ENCODE data around the gene CLTB. TPM values are rescaled to one million over a fixed set of nuclear protein-coding genes. Genes with fewer than 3 reads are reported as not detected.

Gene CLTB
- total and polyA plus RNA-seq, 2 of the 13 experiments (the other 11 are each of a cell fraction or from before 2014, with no cell fraction given) = 23.3 to 33.8 TPM

- Histone ChIP-seq H3K4me3 (replicated peaks in 1 of 3; ENCODE audit: insufficient read depth in 1 of 3, low read depth in 2 of 3, low read length in 3 of 3) (peak overlapping the region; percentile 67 to 92 (median 71)), H3K36me3 (replicated peaks in 1 of 2; ENCODE audit: control insufficient read depth in 1 of 2, insufficient read depth in 2 of 2, low read length in 2 of 2) (peaks cover 3 to 25% of the 10 kb centered on the region in 2 experiments), H3K4me1 (ENCODE audit: insufficient read depth, low read length) (peaks cover 31% of the 10 kb centered on the region), H3K79me2 (ENCODE audit: insufficient read depth, low read length) (peaks cover 42% of the 10 kb centered on the region), H3K4me2 (ENCODE audit: low read depth, low read length) (peak overlapping the region; percentile 75), H3K9me3 (ENCODE audit: low read length) (no peaks in the 10 kb centered on the region), H4K20me1 (ENCODE audit: insufficient read depth, low read length) (peaks cover 11% of the 10 kb centered on the region; the same call in 1 of the 2 replicates), H3K27ac (ENCODE audit: extremely low read length, insufficient read depth, low read length) (peak overlapping the region; percentile 99), H2AFZ (ENCODE audit: low read length) (no peak overlapping the region), H3K27me3 (ENCODE audit: control insufficient read depth in 1 of 2, insufficient read depth in 2 of 2, low read length in 2 of 2) (no peaks in the 10 kb centered on the region; a peak in 1 of 5 replicates), H3K9ac (ENCODE audit: insufficient read depth, low read depth, low read length) (peak overlapping the region; percentile 84)
- no peak for FAIRE-seq
- intact Hi-C loops (cut with micrococcal nuclease; ENCODE audit: unreplicated experiment) = no loop called here
- ChIA-PET POLR2A (interaction anchor here (0.7 to 2.3 kb wide), 8 partner anchors 11 to 631 kb away, joined by 3 to 31 read pairs (median 4); partner anchors contain the start of genes CDHR2, KIAA1191 and RNF44), CTCF (ENCODE audit: low intra/inter-chr PET ratio, low total read pairs) (no interaction called here)
- TSS peak; percentile 97 for BruUV-seq (replicated peaks)
- WGBS (ENCODE audit: low lambda C conversion rate) = 54% methylated on average over 21 of the region's 41 CpGs
- no peak for DNase-seq (ENCODE audit: low spot score)
- ATAC-seq = peak; percentile 68
- in situ Hi-C loops (cut with HindIII; ENCODE audit: extremely low pct_ligation_motif_present, low pct_unique_long_range_greater_than_20kb) = no loop called here
- TF ChIP-seq ZNF207 (IDR thresholded peaks at IDR 0.05; ENCODE audit: borderline replicate concordance) (no peak), KAT8 (CRISPR knock-in tag; IDR thresholded peaks at IDR 0.05) (peak; percentile 70; the same call in 1 of the 2 replicates), NRL (CRISPR knock-in tag; IDR thresholded peaks at IDR 0.05; ENCODE audit: borderline replicate concordance) (no peak), IRF1 (CRISPR knock-in tag; IDR thresholded peaks at IDR 0.05; ENCODE audit: low read depth) (no peak), NFYB (CRISPR knock-in tag; IDR thresholded peaks at IDR 0.05) (peak; percentile 69; the same call in 1 of the 2 replicates), ZNF670 (CRISPR knock-in tag; IDR thresholded peaks at IDR 0.05; ENCODE audit: borderline replicate concordance) (no peak; the same call in 1 of the 2 replicates), POLR2A (IDR thresholded peaks at IDR 0.05; ENCODE audit: insufficient read depth in 1 of 2, low read depth in 2 of 2, low read length in 2 of 2) (peak; percentile 80 to 86), ZSCAN9 (CRISPR knock-in tag; IDR thresholded peaks at IDR 0.05; ENCODE audit: borderline replicate concordance) (peak; percentile 12; the same call in 1 of the 2 replicates), ZFP91 (CRISPR knock-in tag; IDR thresholded peaks at IDR 0.05; ENCODE audit: borderline replicate concordance) (no peak; the same call in 1 of the 2 replicates), TBX2 (CRISPR knock-in tag; IDR thresholded peaks at IDR 0.05; ENCODE audit: borderline replicate concordance) (no peak), RBFOX2 (IDR thresholded peaks at IDR 0.05; ENCODE audit: low read depth, low read length) (peak; percentile 81), DMAP1 (CRISPR knock-in tag; IDR thresholded peaks at IDR 0.05) (0 out of 2 replicates have a peak, but pooled peaks have one; percentile 8), ZNF12 (CRISPR knock-in tag; IDR thresholded peaks at IDR 0.05) (no peak), MED1 (CRISPR knock-in tag; IDR thresholded peaks at IDR 0.05) (0 out of 2 replicates have a peak, but pooled peaks have one; percentile 4), ZNF724P (CRISPR knock-in tag; IDR thresholded peaks at IDR 0.05; ENCODE audit: borderline replicate concordance) (0 out of 2 replicates have a peak, but pooled peaks have one; percentile 15), PAX8 (CRISPR knock-in tag; IDR thresholded peaks at IDR 0.05; ENCODE audit: borderline replicate concordance) (no peak)
Observed at GRCh38 chr5:176389135-176390123, 26.9 kb downstream of the CLTB start.

Data from HepG2 (cell line).